Hypothalamus (tissue), 51 donors: ENCODE results near the gene PRODH2.
"Not testable (repeated sequence)": the region's sequence is repeated elsewhere in the genome, so short reads cannot be mapped to it uniquely, and the experiment has no call there.

Experiments
- DNase-seq, 51 donors: peaks; one replicate each; lab custom pipeline; 2025; lab: John Stamatoyannopoulos, UW

PRODH2 gene

DNA sequence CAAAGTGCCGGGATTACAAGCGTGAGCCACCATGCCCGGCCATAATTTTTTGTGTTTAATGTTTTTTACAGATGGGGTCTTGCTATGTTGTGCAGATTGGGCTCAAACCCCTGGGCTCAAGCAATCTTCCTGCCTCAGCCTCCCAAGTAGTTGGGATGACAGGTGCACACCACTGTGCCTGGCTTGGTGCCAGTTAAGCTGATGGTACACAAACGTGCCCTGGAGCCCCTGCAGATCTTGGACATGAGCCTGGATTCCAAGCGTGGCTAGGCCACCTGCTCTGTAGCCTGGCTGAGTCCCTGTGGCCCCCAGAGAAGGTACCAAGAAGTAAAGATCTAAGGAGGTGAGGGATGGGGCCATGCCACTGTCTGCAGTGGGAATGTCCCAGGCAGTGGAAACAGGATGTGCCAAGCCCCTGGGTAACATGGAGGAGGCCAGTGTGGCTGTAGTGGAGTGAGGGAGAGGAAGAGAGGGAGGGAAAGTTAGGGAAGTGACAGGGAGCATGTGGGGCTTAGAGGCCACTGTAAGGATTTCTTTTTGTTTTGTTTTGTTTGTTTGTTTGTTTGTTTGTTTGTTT, 7.0 kb downstream of the PRODH2 start:
- DNase-seq: no peak

DNA sequence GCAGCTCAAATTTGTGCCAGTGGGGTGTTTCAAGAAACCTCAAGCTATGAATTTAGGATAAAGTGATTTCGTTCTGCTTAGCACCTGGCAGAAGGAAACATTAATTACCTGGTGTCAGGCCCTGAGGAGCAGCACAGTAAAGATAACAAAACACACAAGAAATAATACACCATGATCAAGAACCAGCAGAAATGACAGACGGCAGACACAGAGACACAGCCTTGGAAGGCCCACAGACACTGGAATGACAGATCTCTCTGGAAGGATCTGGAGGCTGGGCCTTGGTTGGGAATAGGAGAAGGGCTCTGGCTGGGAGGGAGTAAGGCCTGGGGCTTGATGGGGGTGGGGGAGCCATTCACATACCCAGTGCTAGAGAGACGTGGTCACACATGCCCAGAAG, 10.8 kb downstream of the PRODH2 start:
- no peak for DNase-seq

DNA sequence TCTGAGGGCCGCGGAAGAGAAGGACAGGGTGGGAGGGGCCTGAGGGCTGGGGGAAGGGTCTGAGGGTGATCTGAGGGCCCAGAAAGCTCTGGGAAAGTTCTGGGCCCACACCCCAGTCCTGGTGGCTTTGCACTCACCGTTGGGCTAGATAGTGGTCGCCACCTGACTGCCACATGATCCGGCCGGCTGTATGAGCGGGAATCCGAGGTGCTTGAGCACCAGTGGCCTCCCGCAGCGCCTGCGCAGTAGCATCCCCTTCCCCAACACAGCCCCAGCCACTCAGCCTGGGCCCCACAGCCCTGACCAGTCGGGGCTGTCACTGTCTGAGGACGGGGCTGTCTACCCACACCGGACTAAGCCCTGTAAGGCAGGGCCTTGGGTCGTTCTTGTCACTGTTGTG, 15.0 kb downstream of the PRODH2 start:
- DNase-seq: peak in 31 of 51 donors; percentile 3 to 60 (median 19)

DNA sequence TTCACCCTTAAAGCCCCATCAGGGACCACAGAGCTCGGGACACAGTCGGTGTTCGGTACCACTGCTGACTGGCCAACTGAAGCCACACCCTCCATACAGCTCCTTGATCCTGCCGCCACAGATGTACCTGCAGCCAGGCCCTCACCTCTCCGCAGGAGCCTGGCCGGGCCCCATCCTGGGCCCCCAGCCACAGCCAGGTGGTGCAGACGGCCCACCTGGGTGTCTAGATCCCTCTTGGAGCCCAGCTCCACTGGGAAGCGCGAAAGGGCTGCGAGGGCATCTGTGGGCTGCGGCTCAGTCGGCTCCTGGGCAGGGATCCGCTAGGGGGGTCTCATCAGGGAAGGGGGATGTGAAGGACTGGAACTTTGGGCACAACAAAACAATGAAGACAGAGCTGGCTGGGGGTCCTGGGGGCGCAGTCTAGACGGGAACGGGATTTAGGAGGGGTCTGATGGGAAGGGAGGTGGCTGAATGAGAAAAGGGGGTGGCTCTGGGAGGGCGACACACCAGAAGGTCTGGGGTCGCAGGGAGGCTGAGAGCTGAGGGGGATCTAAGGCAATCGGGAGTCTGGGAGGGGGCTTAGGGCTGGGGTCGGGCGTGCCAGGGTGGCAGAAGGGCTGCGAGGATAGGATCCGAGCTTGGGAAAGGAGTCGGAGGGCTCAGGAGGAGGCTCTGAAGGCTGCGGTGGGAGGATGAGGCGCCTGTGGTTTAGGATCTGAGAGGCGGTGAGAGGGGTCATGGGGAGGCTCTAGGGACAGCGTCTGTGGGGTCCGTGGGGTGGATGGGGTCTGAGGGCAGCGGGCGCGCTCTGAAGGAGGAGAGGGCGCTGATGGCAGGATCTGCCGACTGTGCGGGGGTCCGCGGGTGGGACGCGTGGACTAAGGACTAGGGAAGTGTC, 15.8 kb downstream of the PRODH2 start:
- no peak for DNase-seq

DNA sequence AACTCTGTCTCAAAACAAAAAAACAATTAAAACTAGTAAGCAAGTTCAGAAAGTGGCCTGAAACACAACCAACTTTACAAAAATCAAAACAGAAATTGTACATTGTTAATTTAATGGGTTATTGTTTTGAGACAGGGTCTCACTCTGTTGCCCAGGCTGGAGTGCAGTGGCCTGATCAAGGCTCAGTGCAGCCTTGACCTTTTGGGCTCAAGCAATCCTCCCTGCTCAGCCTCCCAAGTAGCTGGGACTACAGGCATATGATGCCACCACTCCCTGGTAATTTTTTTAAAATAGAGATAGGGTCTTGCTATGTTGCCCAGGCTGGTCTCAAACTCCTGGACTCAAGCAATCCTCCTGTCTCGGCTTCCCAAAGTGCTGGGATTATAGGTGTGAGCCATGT, 17.1 kb downstream of the PRODH2 start:
- DNase-seq: not testable (repeated sequence)

DNA sequence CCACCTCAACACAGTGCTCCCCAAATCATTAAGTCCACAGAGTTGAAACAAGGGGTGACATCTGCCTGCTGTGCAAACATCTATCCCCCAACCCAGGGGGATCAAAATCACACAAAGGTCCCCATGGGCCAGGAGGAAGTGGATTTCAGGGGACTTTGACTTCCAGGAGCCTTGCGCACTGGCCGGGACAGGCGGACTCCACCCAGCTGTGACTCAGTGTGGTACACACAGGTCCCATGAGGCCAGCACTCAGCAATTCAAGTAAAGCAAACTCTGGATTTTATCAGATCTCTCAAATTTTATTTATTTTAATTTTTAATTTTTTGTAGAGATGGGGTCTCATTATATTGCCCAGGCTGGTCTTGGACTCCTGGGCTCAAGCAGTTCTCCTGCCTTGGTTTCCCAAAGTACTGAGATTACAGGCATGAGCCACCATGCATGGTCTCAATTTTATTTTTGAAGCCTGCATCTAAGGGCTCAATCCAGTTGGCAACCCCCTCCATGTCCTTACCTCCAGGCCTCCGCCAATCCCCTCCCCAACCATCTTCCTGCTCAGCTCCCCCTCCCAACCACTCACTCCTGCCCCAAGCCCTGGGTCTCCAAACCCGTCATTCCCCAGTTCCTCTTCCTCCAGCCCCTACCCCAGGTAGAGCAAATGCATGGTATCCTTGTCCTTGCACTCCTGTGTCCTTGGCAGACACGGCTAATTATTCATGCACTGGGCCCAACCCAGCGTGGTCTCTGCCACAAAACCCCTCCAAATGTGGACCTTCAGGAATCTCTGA, 19.1 kb downstream of the PRODH2 start:
- DNase-seq: no peak

DNA sequence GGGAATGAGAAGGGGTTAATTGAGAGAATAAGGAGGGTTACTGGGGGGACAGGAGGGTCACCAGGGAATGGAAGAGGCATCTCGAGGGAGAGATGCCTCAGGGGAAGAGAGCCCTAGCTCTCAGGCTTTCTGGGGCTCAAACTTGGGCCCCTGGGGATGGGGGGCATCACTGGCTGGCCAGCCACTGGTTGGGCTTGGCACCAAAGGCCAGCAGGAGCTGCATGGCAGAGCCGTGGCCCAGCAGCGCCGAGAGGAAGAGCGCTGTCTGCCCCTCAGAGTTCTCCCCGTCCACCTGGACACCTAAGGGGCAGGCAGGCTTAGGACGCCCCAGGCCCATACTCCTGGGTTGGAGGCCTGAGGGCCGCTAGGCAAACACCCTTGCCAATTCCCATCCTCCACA, 19.8 kb downstream of the PRODH2 start:
- DNase-seq: no peak

DNA sequence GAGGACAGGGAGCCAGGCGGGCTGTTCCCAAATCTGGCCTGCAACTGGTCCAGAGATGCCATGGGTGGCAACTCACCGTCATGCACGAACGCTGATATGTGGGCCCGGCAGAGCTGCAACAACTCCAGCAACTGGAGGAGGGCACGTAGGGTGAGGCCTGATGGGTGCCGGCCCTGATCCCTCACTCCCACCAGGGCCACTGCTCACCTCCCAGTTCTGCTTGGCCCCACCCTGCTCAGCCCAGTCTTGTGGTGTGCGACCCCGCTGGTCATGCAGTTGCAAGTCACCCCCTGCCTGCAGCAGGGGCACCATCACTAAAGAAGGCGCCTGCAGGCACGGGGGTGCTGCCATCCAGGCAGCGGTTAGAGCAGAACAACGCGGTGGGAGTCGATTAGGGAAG, 20.3 kb downstream of the PRODH2 start:
- no peak for DNase-seq

DNA sequence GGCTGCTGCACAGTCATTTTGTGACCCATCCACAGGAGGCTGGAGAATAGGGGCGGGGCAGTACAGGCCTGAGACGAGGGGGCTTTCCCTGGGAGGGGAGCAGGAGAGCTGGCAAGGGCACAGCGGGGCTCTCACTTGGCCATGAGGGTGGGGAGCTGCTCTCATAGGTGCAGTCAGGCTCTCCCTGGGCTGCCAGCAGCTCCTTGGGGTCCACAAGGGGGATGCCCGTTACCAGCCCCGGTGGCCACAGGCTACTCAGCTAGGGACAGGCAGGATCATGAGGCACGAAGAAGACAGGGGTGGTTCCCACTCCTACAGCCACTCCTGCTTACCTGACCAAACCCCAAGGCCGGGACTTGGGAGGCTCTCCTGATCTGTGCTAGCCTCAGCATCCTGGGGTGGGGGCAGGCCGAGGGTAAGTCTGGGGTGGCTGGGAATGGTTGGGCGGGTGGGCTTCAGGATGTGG, 20.8 kb downstream of the PRODH2 start:
- no peak for DNase-seq

DNA sequence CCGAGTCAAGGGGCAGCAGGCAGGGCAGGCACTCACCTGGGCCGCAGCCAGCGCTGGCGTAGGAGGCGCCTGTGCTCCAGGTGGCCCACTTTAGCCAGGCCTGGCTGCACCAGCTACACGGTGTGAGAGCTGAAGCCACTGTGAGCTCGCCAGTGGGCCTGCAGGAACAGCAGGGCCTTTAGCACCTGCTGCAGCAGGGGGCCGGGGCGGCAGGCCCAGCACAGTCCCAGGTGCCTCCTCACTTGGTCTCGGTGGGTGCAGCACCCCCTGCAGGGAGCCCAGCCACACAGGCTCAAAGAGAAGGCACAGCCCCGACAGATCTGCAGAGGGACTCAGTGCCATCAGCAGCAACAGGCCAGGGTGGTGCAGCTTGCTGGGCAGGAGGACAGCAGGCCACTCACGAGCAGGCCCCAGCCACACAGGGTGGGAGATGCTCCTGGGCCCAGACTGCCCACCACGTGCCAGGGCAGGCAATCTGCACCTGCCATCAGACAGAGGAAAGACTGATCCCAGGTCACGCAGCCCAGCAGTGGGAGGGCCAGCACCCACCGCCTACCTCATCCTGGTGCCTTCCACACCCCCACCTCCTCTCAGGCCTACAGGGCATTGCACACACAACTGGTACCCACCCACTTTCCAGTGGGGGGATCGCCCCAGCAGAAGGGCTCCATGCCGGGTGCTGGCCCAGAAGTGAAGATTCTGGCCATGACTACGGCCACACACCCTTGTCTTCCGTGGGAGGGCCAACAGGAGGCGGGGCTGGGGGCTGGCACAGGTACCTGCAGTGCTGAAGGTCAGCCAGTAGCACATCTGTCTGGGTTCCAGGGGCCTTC, 21.4 kb downstream of the PRODH2 start:
- DNase-seq: no peak

DNA sequence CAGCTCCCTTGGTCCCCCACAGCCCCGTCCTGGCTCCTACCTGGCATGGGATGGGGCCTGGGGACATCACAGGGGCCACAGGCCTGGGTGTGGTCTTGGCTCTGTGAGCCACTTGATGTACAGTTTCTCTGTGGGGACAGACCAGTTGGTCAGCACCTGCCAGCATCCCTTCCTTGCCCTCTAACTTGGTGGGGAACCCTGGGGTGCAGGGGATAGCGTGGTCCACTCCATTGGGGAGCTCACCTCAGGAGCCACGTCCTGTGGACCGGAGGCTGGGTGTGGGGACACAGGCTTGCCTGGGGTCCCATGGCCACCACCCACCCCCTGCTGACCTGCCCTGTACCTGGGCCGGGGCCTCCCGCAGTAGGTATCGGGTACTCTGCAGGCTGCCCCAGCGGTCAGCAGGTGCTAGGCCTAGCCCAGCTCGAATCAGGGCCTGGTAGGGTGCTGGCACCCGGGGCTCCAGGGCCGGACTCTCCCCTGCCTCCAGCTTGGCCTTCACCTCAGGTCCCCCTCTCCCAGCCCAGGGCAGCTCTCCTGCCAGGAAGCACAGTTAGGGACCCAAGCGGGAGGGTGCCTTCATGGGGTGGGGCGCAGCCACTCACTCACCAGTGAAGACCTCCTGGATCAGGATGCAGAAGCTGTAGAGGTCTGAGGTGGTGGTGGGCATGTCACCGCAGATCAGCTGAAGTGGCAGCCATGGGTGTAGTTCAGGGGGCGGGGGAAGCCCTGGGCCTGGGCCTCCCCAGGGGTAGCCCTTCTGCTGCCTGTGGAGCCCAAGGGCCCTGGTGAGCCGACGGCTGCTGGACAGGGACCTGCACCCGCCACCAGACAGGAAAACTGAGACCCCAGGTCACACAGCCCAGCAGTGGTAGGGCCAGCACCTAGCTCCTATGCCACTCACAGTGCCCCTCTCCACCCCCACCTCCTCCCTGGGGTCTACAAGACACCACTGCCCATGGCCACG, 22.4 kb downstream of the PRODH2 start:
- no peak for DNase-seq

DNA sequence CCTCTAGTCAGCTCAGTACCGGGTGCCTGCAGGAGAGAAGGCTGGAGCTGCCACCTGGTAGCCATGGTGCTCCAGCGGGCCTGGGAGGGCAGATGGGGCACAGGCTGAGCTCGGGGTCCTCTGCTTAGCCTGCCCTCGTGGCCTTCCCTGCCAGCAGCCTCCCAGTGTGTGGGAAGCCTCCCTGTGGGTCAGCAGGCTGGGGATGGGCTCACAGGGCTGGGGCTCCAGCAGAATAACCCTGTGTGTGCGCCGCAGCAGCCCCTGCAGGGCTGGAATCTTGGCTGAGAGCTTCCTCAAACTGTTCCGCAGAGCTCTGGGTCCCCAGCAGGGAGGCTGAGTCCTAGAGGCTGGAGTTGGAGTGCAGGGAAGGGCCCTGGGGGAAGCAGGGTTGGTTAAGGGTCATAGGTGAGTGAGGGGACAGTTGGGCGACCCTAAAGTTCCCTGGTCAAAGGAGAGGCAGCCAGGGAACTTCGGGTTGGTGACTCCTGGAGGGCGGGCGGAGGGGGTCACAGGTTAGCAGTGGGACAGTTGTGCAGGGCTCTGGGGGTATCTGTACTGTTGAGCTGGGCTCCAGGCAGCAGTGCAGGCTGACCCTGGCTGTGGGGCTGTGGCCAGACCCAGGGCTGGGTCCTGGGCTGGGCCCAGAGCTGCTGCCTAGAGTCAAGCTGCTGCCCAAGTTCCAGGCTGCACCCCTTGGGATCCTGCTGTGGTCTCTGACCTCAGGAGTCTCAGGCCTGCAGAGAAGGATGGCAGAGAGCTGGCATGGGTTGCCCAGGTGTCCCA, 23.3 kb downstream of the PRODH2 start:
- DNase-seq: no peak

DNA sequence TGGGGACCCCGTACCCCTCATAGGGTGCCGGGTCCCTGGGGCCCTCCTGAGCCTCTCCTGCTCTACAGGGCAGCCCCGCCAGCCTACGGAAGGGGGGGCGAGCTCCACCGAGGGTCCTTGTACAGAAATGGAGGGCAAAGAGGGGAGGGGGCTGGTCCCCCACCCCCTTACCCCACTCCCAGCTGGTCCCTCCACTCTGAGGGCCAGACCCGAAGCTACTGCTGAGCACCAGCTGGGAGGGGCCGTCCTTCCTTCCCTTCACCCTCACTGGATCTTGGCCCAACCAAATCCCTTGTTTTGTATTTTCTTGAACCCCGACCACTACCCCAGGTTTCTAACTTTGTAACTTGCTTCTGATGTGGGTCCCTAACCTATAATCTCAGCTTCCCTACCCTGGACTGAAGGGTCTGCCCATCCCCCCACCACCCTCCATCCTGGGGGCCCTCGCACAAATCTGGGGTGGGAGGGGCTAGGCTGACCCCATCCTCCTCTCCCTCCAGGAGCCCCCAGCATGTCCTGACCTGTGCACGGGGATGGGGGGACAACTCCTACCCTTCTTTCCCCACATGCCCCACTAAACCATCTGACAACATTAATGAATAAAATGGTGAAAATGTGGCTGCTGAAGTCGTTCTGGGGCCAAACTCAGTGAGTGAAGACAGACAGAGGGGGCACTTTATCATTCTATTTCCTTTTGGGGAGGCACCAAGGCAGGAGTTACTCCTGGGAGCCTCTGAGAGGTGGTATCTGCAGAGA, 24.3 kb downstream of the PRODH2 start:
- no peak for DNase-seq

DNA sequence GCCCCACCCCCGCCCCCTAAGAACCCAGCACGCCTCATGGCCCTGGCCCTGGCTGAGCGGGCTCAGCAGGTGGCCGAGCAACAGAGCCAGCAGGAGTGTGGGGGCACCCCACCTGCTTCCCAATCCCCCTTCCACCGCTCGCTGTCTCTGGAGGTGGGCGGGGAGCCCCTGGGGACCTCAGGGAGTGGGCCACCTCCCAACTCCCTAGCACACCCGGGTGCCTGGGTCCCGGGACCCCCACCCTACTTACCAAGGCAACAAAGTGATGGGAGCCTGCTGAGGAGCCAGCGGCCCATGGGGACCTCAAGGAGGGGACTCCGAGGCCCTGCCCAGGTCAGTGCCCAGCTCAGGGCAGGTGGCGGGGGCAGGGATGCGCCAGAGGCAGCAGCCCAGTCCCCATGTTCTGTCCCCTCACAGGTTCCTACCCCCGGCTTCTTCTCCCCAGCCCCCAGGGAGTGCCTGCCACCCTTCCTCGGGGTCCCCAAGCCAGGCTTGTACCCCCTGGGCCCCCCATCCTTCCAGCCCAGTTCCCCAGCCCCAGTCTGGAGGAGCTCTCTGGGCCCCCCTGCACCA, 25.3 kb downstream of the PRODH2 start:
- DNase-seq: no peak

DNA sequence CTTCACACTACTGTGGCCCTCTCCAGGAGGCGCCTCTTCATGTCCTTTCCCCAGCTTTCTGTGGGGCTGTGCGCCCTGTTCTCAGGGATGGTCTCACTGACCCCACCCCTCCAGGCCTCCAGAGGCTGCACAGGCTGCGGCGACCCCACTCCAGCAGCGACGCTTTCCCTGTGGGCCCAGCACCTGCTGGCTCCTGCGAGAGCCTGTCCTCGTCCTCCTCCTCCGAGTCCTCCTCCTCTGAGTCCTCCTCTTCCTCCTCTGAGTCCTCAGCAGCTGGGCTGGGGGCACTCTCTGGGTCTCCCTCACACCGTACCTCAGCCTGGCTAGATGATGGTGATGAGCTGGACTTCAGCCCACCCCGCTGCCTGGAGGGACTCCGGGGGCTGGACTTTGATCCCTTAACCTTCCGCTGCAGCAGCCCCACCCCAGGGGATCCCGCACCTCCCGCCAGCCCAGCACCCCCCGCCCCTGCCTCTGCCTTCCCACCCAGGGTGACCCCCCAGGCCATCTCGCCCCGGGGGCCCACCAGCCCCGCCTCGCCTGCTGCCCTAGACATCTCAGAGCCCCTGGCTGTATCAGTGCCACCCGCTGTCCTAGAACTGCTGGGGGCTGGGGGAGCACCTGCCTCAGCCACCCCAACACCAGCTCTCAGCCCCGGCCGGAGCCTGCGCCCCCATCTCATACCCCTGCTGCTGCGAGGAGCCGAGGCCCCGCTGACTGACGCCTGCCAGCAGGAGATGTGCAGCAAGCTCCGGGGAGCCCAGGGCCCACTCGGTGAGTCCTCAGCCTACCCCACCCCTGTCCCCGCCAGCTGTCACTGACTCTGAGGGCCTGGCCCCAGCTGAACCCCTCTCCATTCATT, 26.1 kb downstream of the PRODH2 start:
- no peak for DNase-seq

DNA sequence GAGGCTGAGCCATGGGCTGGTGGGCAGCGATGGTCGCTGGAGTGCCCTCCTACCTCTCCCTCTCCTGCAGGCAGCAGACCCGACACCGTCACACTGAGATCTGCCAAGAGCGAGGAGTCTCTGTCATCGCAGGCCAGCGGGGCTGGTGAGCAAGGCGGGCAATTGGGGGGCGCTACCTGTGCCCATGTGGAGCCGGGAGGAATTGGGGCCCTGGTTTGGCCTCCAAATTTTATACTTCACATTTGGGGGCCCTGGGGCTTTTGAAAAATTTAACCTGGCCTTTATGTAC, 27.4 kb downstream of the PRODH2 start:
- DNase-seq: no peak
